ENCODE data around the gene DIS3L2.

The DIS3L2 gene

GRCh38 chr2:232268636-232269165, 307.2 kb downstream of the DIS3L2 start:
- DNase-seq (ENCODE audit: low read depth) = no peak

GRCh38 chr2:232269867-232270266, 308.4 kb downstream of the DIS3L2 start:
- no peak for DNase-seq (ENCODE audit: low read depth)

GRCh38 chr2:232273903-232274643, 312.6 kb downstream of the DIS3L2 start:
- no peak for DNase-seq (ENCODE audit: low read depth)

GRCh38 chr2:232275670-232276069, 314.2 kb downstream of the DIS3L2 start:
- DNase-seq (ENCODE audit: low read depth) = no peak

- no peak for DNase-seq (ENCODE audit: low read depth)
These were observed 314.7 kb downstream of the DIS3L2 start for GRCh38 chr2:232276084-232276732.

- DNase-seq (ENCODE audit: low read depth) = no peak
These were observed 315.3 kb downstream of the DIS3L2 start for GRCh38 chr2:232276733-232277313.

- no peak for DNase-seq (ENCODE audit: low read depth)
These were observed 317.0 kb downstream of the DIS3L2 start for GRCh38 chr2:232278534-232278933.

- no peak for DNase-seq (ENCODE audit: low read depth)
These were observed 318.8 kb downstream of the DIS3L2 start for GRCh38 chr2:232280341-232280740.

- no peak for DNase-seq (ENCODE audit: low read depth)
These were observed 320.5 kb downstream of the DIS3L2 start for GRCh38 chr2:232281858-232282507.

GRCh38 chr2:232282508-232283055, 321.1 kb downstream of the DIS3L2 start:
- no peak for DNase-seq (ENCODE audit: low read depth)

- no peak for DNase-seq (ENCODE audit: low read depth)
These were observed 324.7 kb downstream of the DIS3L2 start for GRCh38 chr2:232286001-232286868.

- DNase-seq (ENCODE audit: low read depth) = no peak
These were observed 325.8 kb downstream of the DIS3L2 start for GRCh38 chr2:232287316-232287715.

- no peak for DNase-seq (ENCODE audit: low read depth)
These were observed 327.0 kb downstream of the DIS3L2 start for GRCh38 chr2:232288489-232289030.

GRCh38 chr2:232290668-232291067, 329.2 kb downstream of the DIS3L2 start:
- DNase-seq (ENCODE audit: low read depth) = no peak

GRCh38 chr2:232291343-232291742, 329.8 kb downstream of the DIS3L2 start:
- DNase-seq (ENCODE audit: low read depth) = no peak

- no peak for DNase-seq (ENCODE audit: low read depth)
These were observed 331.1 kb downstream of the DIS3L2 start for GRCh38 chr2:232292395-232293154.

GRCh38 chr2:232293191-232293590, 331.7 kb downstream of the DIS3L2 start:
- DNase-seq (ENCODE audit: low read depth) = no peak

- DNase-seq (ENCODE audit: low read depth) = no peak
These were observed 334.5 kb downstream of the DIS3L2 start for GRCh38 chr2:232295971-232296370.

- DNase-seq (ENCODE audit: low read depth) = no peak
These were observed 335.4 kb downstream of the DIS3L2 start for GRCh38 chr2:232296776-232297525.
